GM18520 (cell line): ENCODE results near the gene TGFBR3.

ENCODE experiments used
- ATAC-seq: cut with Tn5 transposase; IDR thresholded peaks from one replicate; pipeline ENCODE4 v1.9.1; 2021; ENCODE audit not compliant: unreplicated experiment

The TGFBR3 gene

GRCh38 chr1:91764471-91765115, 121.4 kb downstream of the TGFBR3 start:
- ATAC-seq = no peak

GRCh38 chr1:91763252-91763651, 122.7 kb downstream of the TGFBR3 start:
- ATAC-seq = no peak

GRCh38 chr1:91761295-91761721, 124.6 kb downstream of the TGFBR3 start:
- no peak for ATAC-seq

- ATAC-seq = no peak
Measured at GRCh38 chr1:91760512-91760911, 125.4 kb downstream of the TGFBR3 start.

GRCh38 chr1:91759076-91759475, 126.9 kb downstream of the TGFBR3 start:
- no peak for ATAC-seq

GRCh38 chr1:91757763-91758460, 128.0 kb downstream of the TGFBR3 start:
- no peak for ATAC-seq

- no peak for ATAC-seq
Measured at GRCh38 chr1:91755702-91756287, 130.2 kb downstream of the TGFBR3 start.

GRCh38 chr1:91754816-91755580, 131.0 kb downstream of the TGFBR3 start:
- ATAC-seq = no peak

- peak; percentile 42 for ATAC-seq
Measured at GRCh38 chr1:91754348-91754747, 131.6 kb downstream of the TGFBR3 start.

GRCh38 chr1:91753878-91754277, 132.1 kb downstream of the TGFBR3 start:
- no peak for ATAC-seq

- ATAC-seq = no peak
Measured at GRCh38 chr1:91752324-91752723, 133.6 kb downstream of the TGFBR3 start.

- no peak for ATAC-seq
Measured at GRCh38 chr1:91751275-91751674, 134.7 kb downstream of the TGFBR3 start.

- no peak for ATAC-seq
Measured at GRCh38 chr1:91750398-91750996, 135.5 kb downstream of the TGFBR3 start.

GRCh38 chr1:91749788-91750231, 136.1 kb downstream of the TGFBR3 start:
- ATAC-seq = no peak

- ATAC-seq = no peak
Measured at GRCh38 chr1:91747666-91748065, 138.3 kb downstream of the TGFBR3 start.

GRCh38 chr1:91746728-91747338, 139.1 kb downstream of the TGFBR3 start:
- no peak for ATAC-seq

- ATAC-seq = no peak
Measured at GRCh38 chr1:91745640-91746373, 140.1 kb downstream of the TGFBR3 start.

- ATAC-seq = no peak
Measured at GRCh38 chr1:91744953-91745639, 140.9 kb downstream of the TGFBR3 start.

GRCh38 chr1:91742848-91743292, 143.1 kb downstream of the TGFBR3 start:
- no peak for ATAC-seq
